ENCODE results near the gene MMP15. TPM values are rescaled to one million over a fixed set of nuclear protein-coding genes. Genes with fewer than 3 reads are reported as not detected.
"Not testable (repeated sequence)": the region's sequence is repeated elsewhere in the genome, so short reads cannot be mapped to it uniquely, and the experiment has no call there.

Gene MMP15
- polyA plus RNA-seq, 3 donors = 12.1 to 14.3 (median 12.7) TPM

- DNase-seq (ENCODE audit: low read depth in 3 of 3, low spot score in 2 of 3) = no peak
These were observed 56.8 kb downstream of the MMP15 start for GRCh38 chr16:58082381-58082780.

- no peak for DNase-seq (ENCODE audit: low read depth in 3 of 3, low spot score in 2 of 3)
These were observed 59.1 kb downstream of the MMP15 start for GRCh38 chr16:58084635-58085034.

GRCh38 chr16:58085171-58085570 is 59.6 kb downstream of the MMP15 start:
- no peak for DNase-seq (ENCODE audit: low read depth in 3 of 3, low spot score in 2 of 3)

- DNase-seq (ENCODE audit: low read depth in 3 of 3, low spot score in 2 of 3) = no peak
These were observed 60.2 kb downstream of the MMP15 start for GRCh38 chr16:58085584-58086251.

- DNase-seq (ENCODE audit: low read depth in 3 of 3, low spot score in 2 of 3) = no peak
These were observed 61.0 kb downstream of the MMP15 start for GRCh38 chr16:58086381-58087208.

GRCh38 chr16:58087209-58087913 is 61.8 kb downstream of the MMP15 start:
- no peak for DNase-seq (ENCODE audit: low read depth in 3 of 3, low spot score in 2 of 3)

GRCh38 chr16:58088091-58088490 is 62.5 kb downstream of the MMP15 start:
- DNase-seq (ENCODE audit: low read depth in 3 of 3, low spot score in 2 of 3) = no peak

- DNase-seq (ENCODE audit: low read depth in 3 of 3, low spot score in 2 of 3) = not testable (repeated sequence)
These were observed 64.8 kb downstream of the MMP15 start for GRCh38 chr16:58090396-58090795.

GRCh38 chr16:58094026-58094425 is 68.5 kb downstream of the MMP15 start:
- DNase-seq (ENCODE audit: low read depth in 3 of 3, low spot score in 2 of 3) = no peak

GRCh38 chr16:58094791-58095574 is 69.4 kb downstream of the MMP15 start:
- no peak for DNase-seq (ENCODE audit: low read depth in 3 of 3, low spot score in 2 of 3)

GRCh38 chr16:58095575-58095960 is 70.0 kb downstream of the MMP15 start:
- not testable (repeated sequence) for DNase-seq (ENCODE audit: low read depth in 3 of 3, low spot score in 2 of 3)

- no peak for DNase-seq (ENCODE audit: low read depth in 3 of 3, low spot score in 2 of 3)
These were observed 70.7 kb downstream of the MMP15 start for GRCh38 chr16:58096249-58096648.

Other genes starting within 250 kb of the MMP15 start
- 10 to 100 TPM; 41.7 to 49.0 (median 42.4) TPM for gene KIFC3, start 223.3 kb upstream of the MMP15 start, polyA plus RNA-seq (ENCODE audit: insufficient read length in 3 of 3)
- gene CNGB1, start 54.6 kb upstream of the MMP15 start, polyA plus RNA-seq (ENCODE audit: insufficient read length in 3 of 3) = under 1 TPM in 2 of 3 donors, not detected in 1; 0.03 to 0.07 TPM
- 10 to 100 TPM in 2 of 3 donors, 1 to 10 TPM in 1; 8.4 to 10.3 (median 10.1) TPM for gene ZNF319, start 25.1 kb upstream of the MMP15 start, polyA plus RNA-seq (ENCODE audit: insufficient read length in 3 of 3)
- 10 to 100 TPM; 20.9 to 22.3 (median 21.0) TPM for gene USB1, start 24.3 kb upstream of the MMP15 start, polyA plus RNA-seq (ENCODE audit: insufficient read length in 3 of 3)
- 10 to 100 TPM; 72.3 to 78.4 (median 72.9) TPM for gene CFAP20, start 103.6 kb downstream of the MMP15 start, polyA plus RNA-seq (ENCODE audit: insufficient read length in 3 of 3)
- 10 to 100 TPM; 69.7 to 73.5 (median 73.1) TPM for gene CSNK2A2, start 172.4 kb downstream of the MMP15 start, polyA plus RNA-seq (ENCODE audit: insufficient read length in 3 of 3)

Measured in right renal cortex interstitium (tissue), 3 donors.